OCI-LY1 (cell line): ENCODE measurements around the gene ARHGEF39.

Source experiments
- CTCF ChIP-seq: fragments of 200-600 bp; sonication (generic), shearing (Covaris generic); IDR thresholded peaks from 2 replicates; pipeline ENCODE4 v1.5.1; 2017; ENCODE audit warnings: mild to moderate bottlenecking, antibody characterized with exemption, low read length, moderate library complexity, mixed read lengths
- EZH2 ChIP-seq: fragments of 200-600 bp; sonication (generic), shearing (Covaris generic); IDR thresholded peaks from 2 replicates; pipeline ENCODE4 v1.8.0; 2017; ENCODE audit warnings: borderline replicate concordance, mixed run types, mild to moderate bottlenecking, antibody characterized with exemption, low read length, moderate library complexity, mixed read lengths

GRCh38 chr9:35667939-35668338, 2.9 kb upstream of the ARHGEF39 start:
- TF ChIP-seq CTCF (no peak), EZH2 (no peak)
